Mesangial cell (primary cell): ENCODE results near the gene KRT33A. TPM values are rescaled to one million over a fixed set of nuclear protein-coding genes. Genes with fewer than 3 reads are reported as not detected.

Experiments
- total RNA-seq: library from RNA; depleted of rRNA; stranded (reverse); fragments of >200 nt; gene quantifications from 2 replicates; pipeline ENCODE4 v1.2.3, GENCODE V29; 2015

KRT33A gene
- not detected in 2 replicates for total RNA-seq

DNA sequence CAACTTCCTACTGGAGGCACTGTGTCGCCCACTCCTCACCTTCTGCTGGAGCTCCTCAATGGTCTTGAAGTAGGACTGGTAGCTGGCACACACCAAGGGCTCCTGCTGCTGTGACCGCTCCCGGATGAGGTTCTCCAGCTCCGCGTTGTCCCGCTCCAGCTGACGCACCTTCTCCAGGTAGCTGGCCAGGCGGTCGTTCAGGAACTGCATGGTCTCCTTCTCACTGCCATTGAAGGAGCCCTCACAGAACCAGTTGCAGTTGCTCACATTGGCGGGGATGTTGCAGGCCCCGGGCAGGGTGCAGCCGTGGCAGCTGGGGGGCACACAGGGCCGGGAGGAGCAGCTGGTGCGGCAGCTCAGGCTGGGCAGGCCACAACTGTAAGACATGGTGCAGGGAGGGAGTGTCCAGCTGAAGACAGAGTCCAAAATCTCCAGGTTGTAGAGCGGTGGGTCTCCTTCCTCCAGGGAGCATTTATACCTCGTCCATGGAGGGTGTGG is at the start of gene KRT33A:
Gene KRT33A (minus strand): TSS at position 448 of the 498 bp plus-strand sequence. CDS start 61 bp downstream, at position 387.

DNA sequence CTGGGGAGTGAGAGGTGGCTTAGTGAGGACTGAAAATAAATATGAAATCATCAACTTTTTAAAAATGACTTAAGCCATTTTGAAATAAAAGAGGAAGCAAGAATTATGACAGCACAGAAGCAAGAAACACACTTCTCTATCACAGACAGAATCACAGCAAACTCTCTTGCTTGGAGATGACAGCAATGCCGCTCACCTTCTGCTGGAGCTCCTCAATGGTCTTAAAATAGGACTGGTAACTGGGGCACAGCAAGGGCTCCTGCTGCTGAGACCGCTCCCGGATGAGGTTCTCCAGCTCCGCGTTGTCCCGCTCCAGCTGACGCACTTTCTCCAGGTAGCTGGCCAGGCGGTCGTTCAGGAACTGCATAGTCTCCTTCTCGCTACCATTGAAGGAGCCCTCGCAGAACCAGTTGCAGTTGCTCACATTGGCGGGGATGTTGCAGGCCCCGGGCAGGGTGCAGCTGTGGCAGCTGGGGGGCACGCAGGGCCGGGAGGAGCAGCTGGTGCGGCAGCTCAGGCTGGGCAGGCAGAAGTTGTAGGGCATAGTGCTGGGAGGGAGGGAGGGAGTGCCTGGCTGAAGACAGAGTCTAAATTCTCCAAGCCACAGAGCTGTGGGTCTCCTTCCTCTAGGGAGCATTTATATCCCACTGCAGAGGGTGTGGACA is 46.5 kb upstream of the KRT33A start, which contains the start of gene KRT31:
Gene KRT31 (minus strand): TSS at position 613 of the 665 bp plus-strand sequence. CDS start 69 bp downstream, at position 544.

DNA sequence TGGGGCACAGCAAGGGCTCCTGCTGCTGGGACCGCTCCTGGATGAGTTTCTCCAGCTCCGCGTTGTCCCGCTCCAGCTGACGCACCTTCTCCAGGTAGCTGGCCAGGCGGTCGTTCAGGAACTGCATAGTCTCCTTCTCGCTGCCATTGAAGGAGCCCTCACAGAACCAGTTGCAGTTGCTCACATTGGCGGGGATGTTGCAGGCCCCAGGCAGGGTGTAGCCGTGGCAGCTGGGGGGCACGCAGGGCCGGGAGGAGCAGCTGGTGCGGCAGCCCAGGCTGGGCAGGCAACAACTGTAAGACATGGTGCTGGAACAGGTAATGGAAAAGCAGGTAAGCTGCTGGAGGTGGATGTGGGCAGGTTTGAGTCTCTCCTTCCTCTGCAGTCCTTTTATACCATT is 31.3 kb upstream of the KRT33A start, which contains the start of gene KRT34:
Gene KRT34 (minus strand): TSS at position 364 of the 400 bp plus-strand sequence. CDS start 60 bp downstream, at position 304.

DNA sequence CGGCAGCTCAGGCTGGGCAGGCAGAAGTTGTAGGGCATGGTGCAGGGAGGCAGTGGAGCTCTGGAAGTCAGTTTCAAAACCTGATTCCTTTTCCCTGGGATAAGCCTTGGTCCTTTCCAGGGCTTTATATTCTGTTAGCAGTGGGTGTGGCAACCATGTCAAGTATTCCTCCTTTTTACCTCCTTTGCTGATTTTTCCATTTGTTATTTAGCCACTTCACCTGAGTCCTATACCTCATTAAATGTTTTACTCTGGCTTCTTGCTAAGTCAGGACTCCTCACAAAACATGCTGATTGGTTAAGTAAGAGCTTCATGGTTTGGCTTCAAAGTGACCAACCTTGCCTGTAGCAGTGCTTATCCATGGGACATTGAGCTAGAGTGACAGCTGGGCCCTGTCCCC is 19.1 kb upstream of the KRT33A start, which contains the start of gene KRT33B:
Gene KRT33B (minus strand): TSS at position 101 of the 400 bp plus-strand sequence. CDS start 63 bp downstream, at position 38.

DNA sequence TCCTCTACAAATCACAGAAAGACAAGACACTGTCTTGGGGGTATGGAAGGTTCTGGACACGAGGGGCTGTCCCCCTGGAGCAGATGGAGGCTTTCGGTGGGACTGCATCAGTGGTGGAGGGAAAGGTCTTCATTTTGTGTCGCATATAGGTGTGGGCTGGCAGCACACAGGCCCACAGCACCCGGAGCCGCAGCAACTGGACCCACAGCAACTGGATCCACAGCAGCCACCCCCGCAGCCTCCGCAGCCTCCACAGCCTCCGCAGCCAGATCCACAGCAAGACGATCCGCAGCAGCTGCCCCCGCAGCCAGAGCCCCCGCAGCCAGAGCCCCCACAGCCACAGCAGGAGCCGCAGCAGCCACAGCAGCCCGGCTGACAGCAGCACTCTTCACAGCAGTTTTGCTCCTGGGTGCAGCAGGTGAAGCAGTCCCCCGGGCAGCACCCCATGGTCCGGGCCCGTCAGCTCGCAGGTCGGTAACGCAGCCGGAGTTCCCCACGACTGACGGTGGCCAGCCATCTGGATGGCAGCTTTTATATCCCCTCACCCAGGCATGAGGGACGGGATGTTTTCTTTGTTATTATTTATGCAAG is 35.3 kb downstream of the KRT33A start, which contains the start of gene KRTAP17-1:
Gene KRTAP17-1 (minus strand): TSS at position 507 of the 591 bp plus-strand sequence. CDS start 60 bp downstream, at position 447.

DNA sequence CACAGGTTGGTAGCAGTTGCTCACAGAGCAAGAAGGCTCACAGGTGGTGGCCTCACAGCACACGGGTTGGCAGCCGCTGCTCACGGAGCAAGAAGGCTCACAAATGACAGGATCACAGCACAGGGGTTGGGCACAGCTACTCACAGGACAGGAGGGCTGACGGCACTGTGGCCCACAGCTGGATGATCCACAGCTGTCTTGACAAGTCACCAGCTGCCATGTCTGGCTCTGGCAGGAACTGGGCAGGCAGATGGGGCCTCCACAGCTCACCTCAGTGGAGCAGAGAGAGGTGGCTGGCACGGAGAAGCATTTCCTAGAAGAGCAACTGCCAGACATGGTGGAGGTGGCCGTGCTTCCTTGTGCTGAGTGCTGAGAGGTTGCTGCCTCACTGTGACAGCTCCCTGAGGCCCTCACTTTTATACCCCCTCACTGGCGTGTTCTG is 41.7 kb downstream of the KRT33A start, which contains the start of gene KRTAP16-1:
Gene KRTAP16-1 (minus strand): TSS at position 392 of the 442 bp plus-strand sequence. CDS start 56 bp downstream, at position 336.

DNA sequence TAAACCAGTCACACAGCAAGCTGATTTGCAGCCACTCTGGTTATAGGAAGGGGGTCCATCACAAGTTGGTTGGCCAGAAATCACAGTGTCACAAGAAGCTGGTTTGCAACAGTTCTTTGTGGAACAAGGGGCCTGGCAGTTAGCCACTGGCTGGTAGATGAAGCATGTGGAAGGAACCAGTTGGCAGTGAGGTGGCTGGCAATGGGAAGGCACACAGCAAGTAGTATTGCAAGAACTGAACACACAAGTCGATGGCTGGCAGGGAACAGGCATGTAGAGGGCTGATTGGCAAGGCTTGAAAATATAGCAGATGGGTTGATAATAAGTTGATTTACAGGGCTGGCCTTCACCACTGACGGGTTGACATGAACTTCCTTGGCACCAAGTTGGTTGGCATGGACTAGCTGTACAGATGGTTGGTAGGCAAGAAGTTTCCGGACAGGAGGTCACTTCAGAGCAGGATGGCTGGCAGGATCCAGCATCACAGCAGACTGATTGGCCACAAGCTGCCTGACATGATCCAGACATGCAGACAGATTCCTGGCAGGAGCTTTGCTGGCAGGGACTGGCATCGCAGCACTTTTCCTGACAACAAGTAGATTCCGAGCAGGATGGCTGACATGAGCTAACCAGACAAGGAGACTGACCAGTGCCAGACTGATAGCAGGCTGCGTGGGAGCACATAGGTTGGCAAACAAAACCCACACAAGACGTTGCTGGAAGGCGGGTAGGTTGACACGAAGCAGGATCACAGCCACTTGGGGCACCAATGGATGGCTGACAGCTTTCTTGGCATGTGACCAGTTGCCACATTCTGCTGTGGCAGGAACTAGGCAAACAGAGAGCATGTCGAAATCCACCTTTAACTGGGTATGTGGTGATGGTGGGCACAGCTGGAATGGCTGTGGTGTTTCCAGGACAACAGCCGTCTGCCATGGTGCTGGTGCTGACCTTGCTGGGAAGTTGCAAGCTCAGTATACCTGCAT is 48.4 kb downstream of the KRT33A start, which contains the start of gene KRTAP29-1:
Gene KRTAP29-1 (minus strand): TSS at position 936 of the 986 bp plus-strand sequence. CDS start 0 bp downstream, at position 936.

Other genes with a start within 250 kb of the KRT33A start
- gene KRTAP4-16, start 248.6 kb downstream of the KRT33A start, total RNA-seq: not detected in 2 replicates
- gene KRTAP4-9, start 245.4 kb downstream of the KRT33A start, total RNA-seq: not detected in 2 replicates
- not detected in 2 replicates for gene KRTAP4-11, start 232.5 kb downstream of the KRT33A start, total RNA-seq
- gene KRTAP4-12, start 226.6 kb downstream of the KRT33A start, total RNA-seq: not detected in 2 replicates
- gene KRTAP4-6, start 210.3 kb downstream of the KRT33A start, total RNA-seq: not detected in 2 replicates
- not detected in 2 replicates for gene KRTAP4-5, start 201.0 kb downstream of the KRT33A start, total RNA-seq
- gene KRTAP4-4, start 190.1 kb downstream of the KRT33A start, total RNA-seq: not detected in 2 replicates
- not detected in 2 replicates for gene KRTAP4-3, start 182.6 kb downstream of the KRT33A start, total RNA-seq
- gene KRTAP4-2, start 172.6 kb downstream of the KRT33A start, total RNA-seq: not detected in 2 replicates
- gene KRTAP4-1, start 165.9 kb downstream of the KRT33A start, total RNA-seq: not detected in 2 replicates
- not detected in 2 replicates for gene KRTAP9-1, start 160.9 kb downstream of the KRT33A start, total RNA-seq
- gene KRTAP9-2, start 124.2 kb downstream of the KRT33A start, total RNA-seq: not detected in 2 replicates
- not detected in 2 replicates for gene KRTAP9-3, start 118.4 kb downstream of the KRT33A start, total RNA-seq
- not detected in 2 replicates for gene KRTAP9-8, start 112.8 kb downstream of the KRT33A start, total RNA-seq
- not detected in 2 replicates for gene KRTAP9-4, start 101.1 kb downstream of the KRT33A start, total RNA-seq
- gene KRTAP9-9, start 95.4 kb downstream of the KRT33A start, total RNA-seq: not detected in 2 replicates
- gene KRTAP9-6, start 85.5 kb downstream of the KRT33A start, total RNA-seq: not detected in 2 replicates
- gene KRTAP9-7, start 75.1 kb downstream of the KRT33A start, total RNA-seq: not detected in 2 replicates
- not detected in 2 replicates for gene KRTAP29-1, start 48.0 kb downstream of the KRT33A start, total RNA-seq
- gene KRTAP16-1, start 41.5 kb downstream of the KRT33A start, total RNA-seq: not detected in 2 replicates
- 0.33 and 0.63 TPM in 2 replicates for gene KRTAP17-1, start 35.1 kb downstream of the KRT33A start, total RNA-seq
- gene KRT33B, start 19.0 kb upstream of the KRT33A start, total RNA-seq: not detected in 2 replicates
- 0.13 and 2.9 TPM in 2 replicates for gene KRT34, start 31.5 kb upstream of the KRT33A start, total RNA-seq
- gene KRT31, start 46.8 kb upstream of the KRT33A start, total RNA-seq: 0.13 TPM in 1 of 2 replicates, not detected in the other
- gene KRT37, start 73.8 kb upstream of the KRT33A start, total RNA-seq: not detected in 2 replicates
- gene KRT38, start 90.2 kb upstream of the KRT33A start, total RNA-seq: not detected in 2 replicates
- not detected in 2 replicates for gene KRT32, start 116.6 kb upstream of the KRT33A start, total RNA-seq
- gene KRT35, start 130.3 kb upstream of the KRT33A start, total RNA-seq: not detected in 2 replicates
- gene KRT36, start 139.1 kb upstream of the KRT33A start, total RNA-seq: not detected in 2 replicates
- not detected in 2 replicates for gene KRT13, start 154.8 kb upstream of the KRT33A start, total RNA-seq
- 1.0 and 2.8 TPM in 2 replicates for gene KRT15, start 168.1 kb upstream of the KRT33A start, total RNA-seq
- gene KRT19, start 177.5 kb upstream of the KRT33A start, total RNA-seq: 918 and 2,026 TPM in 2 replicates
- gene KRT9, start 221.2 kb upstream of the KRT33A start, total RNA-seq: not detected in 2 replicates
- gene KRT14, start 236.1 kb upstream of the KRT33A start, total RNA-seq: not detected in 2 replicates